NK-92 (cell line): ENCODE data around the gene MED27.

Experiments used
- DNase-seq: peaks from one replicate; lab custom pipeline; 2025; ENCODE audit not compliant: unreplicated experiment; lab: John Stamatoyannopoulos, UW

The MED27 gene

DNA sequence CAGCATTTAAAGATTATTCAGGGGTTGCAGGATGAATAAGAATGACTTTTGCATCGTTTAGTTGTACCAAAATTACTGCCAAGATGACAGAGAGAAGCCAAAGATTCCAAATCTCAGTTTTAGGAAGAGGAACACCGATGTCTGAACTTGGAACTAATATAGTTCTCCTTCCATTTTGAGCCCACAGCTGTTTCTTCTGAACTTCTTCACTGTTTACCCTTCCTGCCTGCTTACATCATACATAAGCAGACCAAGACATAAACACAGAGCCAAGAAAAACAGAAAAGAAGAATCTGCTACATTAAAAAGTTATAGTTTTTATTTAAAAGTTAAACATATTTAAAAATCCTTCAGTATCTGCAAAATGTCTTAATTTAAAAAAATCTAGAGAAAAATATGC lies 192.8 kb downstream of the MED27 start:
- DNase-seq: no peak

DNA sequence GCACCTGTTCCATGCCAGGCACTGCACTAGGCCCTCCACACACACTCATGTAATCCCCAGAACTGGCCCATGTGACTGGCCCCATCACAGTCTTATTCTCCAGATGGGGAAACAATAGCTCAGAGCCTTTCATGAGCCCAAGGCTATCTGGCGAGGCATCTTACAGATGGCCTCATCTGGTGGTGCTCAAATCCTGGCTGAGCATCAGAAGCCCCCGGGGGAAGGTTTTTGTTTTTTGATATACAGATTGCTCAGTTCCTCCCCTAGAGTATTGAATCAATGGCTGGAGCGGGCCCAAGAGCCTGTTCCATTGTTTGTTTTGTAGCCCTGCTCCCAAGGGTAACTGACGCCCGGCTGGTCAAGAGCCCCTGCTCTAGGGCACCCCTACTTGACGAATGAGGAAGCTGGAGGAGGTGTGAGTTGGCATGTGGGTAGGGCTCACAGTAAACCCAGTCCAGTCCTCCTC lies 194.5 kb downstream of the MED27 start:
- no peak for DNase-seq

DNA sequence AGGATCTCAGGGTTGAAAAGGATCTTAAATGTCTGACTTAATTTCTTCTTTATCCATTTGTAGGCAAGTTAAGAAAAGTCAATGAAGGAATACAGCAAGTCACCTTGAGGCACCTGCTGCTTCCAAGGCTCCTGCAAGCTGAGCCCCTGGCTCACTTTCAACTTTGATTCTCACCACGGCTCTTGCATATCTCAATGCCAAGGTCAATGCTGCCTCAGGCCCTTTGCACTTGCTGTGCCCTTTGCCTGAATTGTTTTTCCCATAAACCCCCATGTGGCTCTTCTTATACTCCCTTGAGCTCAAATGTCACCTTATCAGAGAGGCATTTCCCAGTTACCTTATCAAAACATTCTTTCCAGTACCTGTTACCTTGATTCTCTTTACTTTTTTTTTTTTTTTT lies 195.4 kb downstream of the MED27 start:
- DNase-seq: no peak

DNA sequence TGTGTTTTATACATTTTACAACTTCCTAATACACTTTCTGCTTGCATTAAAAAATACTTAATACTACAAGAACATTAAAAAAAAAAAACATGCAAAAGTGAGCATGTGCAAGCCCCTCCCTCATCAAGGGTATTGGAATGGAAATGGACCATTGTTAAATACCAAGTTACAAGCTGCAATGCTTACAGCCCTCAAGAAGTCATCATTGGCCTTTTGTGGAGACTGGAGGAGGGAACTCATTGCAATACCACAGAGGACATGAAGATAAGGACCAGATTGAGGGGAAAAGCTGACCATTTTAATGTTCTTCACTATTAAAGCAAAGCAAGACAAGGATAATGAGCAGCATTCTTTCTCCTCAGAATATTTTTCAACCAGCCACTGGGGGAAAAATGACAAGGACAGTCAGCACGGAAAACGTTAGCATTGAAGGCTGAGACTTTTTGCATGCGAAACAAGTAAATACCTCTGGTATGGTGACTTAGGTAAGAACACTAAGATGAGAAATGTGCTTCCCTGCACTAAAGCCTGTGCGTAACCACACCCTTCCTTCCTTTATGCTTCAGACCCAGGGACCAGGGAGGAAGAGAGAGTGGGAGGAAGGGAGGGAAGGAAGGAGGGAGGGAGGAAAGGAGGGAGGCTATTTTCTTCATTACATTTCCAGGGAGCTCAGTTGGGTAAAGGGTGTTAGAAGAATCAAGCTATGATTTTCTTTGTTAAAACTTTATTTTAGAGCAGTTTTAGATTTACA lies 198.7 kb downstream of the MED27 start:
- DNase-seq: no peak

DNA sequence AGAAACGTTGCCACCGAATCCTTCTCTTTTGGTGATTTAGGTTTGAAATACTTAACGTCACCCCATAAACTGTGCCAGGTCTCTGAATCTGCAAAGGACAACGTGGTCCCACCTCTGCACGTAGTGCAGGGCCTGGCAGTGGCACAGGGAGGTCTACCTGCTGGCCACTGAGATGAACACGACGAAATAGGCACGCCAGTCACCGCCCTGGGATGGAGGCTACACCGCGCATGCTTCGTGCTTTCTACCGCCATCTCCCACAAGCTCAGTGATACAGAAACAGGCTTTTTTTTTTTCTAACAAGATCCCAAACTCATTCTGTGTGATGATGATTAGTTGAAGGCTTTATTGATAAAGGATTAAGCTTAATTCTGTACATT lies 199.8 kb downstream of the MED27 start:
- no peak for DNase-seq

DNA sequence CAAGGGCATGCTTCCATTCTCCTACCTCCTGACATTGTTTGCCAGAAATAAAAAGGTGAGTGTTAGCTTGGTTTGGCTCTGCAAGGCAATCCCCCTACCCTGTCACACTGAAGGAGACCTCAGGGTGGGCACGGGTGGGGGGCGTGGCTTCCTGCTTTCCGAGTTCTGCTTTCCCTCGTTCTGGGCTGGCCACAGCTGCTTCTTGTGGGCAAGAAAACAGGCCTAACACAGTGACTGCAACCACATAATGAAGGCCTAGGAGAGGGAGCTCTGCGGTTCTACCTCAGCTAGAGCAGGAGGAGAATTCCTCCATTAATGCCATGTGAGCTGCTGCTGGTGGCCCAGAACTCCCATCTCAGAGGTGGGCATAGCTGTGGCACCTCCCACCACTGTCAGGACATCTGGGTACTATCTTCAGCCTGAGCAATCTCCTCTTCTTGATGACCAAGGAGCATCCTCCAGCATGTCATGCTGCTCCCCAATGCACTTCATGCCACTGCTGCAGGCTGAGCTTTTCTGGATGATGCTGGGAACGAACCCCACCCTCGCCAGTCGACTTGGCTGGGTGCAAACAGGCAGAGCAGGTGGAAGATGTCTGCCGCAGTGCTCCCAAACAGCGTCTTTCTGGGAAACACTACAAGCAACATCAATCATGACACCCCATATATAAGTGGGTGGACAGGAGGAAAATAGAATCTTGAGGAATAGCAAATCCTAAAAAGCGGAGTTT lies 200.3 kb downstream of the MED27 start:
- no peak for DNase-seq

DNA sequence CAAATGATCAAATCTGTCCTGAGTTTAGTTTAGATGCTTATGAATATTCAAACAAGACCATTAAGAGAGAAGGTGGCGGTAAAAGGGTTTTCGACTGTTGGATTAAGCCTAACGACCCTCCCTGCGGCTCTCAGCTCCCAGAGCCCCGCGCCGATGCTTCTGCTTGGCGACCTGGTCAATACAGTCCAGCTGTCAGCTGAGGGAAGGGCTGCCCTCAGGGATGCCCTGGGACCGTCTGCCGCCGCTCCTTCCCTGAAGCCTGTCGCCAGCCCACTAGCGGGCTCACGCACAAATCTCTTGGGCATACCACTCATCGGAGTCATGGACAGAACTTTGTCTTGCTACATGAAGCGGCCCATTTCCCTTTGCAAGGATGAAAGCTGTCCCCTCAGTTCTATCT lies 203.2 kb downstream of the MED27 start:
- DNase-seq: no peak

DNA sequence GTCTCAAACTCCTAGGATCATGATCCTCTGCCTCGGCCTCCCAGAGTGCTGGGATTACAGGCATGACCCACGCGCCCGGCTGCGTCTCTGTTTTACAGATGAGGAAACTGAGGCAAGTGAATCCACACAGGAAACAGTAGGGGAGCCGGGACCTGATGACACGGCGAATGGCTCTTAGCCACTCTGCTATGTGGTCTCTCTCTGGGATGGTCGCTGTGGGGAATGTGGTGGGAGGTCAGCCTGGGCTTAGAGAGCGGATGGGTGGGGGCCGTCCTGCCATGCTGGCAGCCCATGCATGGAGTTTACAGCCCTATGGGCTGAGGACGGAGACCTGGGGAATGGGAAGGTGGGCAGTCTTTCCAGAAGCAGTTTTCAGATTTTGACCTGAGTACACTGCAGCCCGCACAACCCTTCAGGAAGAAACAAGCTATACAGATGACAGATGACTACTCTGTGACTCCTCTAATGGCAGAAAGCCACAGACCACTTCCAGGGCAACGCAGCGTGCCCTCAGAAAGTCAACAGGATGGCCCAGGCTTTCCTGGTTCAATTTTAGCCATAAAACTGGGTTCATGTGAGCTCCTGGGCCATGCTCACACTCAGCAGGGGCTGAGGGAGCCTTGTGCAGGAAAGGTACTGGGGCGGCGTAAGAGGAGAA lies 203.7 kb downstream of the MED27 start:
- DNase-seq: no peak

DNA sequence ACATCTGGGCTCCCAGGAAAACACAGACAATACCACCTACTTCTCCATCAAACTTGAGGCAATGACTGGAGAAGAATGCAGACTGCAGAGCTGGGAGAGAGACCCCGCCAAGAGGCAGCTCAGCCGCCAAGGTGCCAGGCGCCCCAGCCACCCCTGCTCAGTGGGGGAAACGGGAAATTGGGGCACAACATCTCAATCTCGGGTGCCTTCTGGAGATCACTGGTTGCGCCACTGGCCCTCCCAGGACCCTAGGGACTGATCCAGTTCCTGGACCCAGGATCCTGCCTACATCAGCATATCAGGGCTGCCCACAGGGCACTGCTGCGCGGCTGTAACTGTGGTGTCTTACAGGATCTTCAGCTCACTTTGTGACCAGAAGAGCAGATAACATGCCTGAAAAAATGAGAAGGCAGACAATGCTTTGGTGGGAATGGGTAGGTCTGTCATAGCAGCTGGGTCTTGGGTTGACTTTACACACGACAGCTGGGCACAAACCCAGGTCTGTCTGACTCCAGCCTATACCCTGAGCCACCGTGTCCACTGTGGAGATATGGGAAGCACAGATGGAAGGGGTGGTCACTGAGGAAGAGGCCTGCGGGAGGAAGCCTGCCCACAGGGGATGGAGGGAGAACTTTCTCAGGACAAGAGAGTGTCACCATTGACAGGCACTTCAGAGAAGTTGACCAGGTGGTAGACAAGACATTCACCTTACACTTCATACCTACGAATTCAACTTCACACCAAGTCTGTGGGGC lies 204.6 kb downstream of the MED27 start:
- DNase-seq: no peak

DNA sequence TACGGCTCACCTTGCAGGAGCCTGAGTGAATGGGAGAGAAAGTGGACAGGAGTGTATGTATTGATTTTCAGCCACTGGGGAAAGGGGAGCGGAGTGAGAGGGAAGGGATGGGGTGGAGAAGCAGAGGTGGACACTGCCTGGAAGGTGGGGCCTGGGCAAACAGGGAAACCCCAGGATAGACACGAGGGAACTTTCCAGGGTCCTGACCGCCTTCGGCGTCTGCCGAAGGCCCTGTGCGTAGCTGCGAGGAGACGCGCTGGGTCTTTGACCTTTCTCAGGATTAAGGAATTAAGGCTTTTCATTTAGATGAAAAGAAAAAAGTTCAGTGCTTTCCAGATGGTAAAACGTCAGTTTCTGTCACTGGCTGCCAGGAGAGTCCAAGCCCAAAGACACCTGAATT lies 205.2 kb downstream of the MED27 start:
- no peak for DNase-seq

DNA sequence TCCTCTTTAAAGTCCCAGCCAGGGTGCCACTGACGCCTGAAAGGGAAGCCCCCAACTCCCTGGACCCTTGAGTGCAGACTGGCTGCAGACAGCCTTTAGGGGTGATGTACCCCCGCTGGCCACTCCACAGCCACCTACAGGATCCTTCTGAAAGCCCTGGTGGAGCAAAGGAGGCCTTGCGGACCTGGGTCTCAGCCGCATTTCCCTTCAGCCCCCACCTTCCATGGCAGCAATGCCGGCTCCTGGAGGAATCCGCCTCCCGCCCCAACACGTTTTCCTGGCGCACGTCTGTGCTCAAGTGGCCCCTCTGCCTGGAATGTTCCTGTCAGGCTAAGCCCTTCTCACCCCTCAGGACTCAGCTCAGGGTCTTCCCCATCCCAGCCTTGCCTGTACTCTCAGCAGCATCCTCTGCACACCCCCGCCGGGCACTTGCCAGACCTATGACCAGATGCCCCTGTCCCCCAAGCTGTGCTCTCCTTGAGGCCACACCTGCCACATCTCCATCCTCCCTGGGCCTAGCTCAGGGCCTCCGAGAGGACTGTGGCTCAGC lies 205.7 kb downstream of the MED27 start:
- DNase-seq: no peak

DNA sequence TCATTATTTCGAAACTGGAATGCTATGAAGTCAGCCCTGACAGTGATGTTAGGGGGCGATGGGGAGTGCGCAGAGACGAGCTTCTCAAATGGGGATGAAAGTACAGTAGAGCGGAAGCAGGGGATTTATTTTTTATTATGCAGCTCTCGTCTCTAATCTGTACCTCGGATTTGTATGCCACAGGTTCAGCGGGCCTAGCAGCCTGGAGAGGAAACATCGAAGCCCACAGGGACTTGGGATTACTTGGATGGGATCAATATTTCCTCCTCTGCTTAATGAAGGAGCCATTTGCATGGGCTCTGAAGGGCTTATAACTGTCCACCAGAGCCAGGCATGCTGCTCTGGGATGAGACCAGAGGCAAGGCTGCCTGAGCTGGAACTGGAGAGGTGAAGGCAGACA lies 206.3 kb downstream of the MED27 start:
- no peak for DNase-seq

DNA sequence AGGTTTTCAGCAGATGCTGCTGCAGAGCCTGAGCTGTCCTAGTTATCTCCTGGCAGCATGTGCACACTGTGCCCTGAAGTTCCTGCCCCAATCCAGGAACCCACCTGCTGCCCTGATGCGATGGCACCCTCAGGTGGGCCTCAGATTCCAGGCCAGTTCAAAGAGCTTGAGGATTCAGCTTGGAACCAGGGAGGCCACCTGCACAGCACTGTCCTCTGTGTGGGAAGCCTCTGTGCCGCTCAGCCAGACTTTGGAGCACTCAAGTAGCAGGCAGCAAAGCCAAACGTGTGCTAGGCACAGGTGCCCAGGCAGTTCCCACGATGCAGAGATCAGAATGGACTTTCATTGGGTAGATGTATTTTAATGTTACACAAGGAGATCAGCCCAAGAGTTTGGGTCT lies 207.0 kb downstream of the MED27 start:
- DNase-seq: no peak

DNA sequence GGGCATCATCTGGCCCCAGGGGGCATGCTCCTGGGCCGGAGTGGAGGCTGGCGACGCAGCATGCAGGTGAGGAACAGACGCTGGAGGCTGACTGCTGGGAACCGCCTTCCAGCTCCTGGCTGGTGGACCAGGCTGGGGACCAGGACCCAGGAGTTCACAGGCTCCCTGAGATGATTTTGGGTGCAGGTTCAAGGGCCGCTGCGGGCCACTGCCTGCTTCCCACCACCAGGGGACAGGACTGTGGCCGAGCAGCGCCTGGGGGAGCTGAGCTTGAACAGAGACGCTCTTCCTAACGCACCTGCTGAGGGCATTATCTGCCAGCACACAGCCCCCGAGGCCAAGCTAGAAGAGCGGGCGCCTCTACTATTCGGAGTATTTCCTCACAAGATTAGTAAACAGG lies 207.7 kb downstream of the MED27 start:
- DNase-seq: no peak

DNA sequence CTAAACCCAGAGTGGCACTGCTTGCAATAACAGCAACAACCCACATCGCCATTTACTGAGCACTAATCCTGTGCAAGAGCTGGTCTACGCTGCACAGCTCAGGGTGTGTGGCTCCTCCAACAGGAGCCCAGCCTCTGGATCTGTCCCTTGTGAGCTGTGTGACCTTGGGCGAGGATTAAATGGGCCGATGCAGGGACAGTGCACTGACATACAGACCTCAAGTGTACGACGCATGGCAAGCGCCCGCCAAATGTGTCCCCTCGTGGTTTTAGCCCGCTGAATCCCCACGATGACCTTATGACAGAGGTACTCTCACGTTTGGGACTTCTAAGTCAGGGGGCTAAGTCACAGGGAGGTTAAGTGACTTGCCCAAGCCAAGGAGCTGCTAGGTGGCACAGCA lies 209.5 kb downstream of the MED27 start:
- no peak for DNase-seq

DNA sequence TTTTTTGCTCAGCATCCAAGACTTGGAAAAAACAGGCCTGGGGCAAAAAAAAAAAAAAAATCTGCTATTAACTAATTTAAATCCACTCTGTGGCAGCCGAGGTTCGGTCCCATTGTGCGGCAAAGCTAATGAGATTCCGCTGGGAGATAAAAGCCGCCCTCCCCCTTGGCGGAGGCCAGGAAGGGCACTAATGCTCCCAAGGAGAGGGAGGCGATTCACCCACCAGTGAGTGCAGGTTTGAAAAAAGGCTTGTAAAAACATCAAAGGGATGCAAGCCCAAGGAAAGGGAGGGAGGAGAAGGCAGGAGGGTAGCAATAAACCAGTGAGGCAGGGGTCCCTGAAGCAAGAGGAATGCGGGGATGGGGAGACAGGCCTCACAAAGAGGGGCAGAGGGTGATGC lies 210.3 kb downstream of the MED27 start:
- DNase-seq: no peak

DNA sequence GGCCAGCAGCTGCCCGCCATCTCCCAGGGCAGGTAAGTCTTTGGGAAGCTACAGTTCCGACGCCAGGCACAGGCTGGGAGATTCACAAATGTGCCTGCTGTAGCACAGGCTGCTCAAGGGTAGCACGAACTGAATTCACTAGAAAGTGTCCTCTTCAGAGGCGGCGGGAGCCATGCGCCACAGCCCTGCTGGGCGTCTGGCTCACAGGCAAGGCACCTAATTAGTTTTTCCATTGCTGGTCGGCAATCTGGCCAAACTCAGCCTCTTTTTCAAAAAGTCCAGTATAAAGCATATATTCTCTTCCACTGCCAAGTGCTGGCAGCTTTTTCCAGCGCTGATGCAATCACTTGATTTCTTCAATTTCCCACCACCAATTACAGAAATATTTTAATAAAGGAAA lies 210.9 kb downstream of the MED27 start:
- DNase-seq: no peak

DNA sequence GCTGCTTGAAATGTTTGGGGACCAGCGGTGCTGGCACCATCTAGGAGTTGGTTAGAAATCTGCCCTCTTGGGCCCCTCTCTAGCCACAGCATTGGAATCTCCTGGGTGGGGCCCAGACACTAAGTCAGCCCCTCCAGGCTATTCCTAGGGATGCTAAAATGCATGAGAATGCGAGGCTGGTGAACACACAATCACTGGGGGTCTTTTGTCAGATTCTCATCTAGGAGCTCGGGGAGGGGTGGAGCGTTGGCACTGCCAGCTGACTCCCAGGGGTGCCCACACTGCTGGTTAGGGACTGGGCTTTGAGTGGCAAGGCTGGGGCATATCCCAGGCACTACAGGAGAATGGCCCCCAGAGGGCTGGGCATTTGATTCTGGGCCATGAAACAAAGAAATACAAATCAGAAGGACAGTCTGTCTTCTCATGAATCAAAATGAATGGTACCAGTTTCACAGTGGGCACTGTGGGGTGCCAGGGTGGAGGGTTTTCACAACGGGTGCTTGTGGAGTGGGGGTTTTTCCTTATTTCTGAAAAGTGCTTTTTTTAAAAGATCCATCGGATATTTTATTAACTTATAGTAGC lies 212.0 kb downstream of the MED27 start:
- DNase-seq: no peak

DNA sequence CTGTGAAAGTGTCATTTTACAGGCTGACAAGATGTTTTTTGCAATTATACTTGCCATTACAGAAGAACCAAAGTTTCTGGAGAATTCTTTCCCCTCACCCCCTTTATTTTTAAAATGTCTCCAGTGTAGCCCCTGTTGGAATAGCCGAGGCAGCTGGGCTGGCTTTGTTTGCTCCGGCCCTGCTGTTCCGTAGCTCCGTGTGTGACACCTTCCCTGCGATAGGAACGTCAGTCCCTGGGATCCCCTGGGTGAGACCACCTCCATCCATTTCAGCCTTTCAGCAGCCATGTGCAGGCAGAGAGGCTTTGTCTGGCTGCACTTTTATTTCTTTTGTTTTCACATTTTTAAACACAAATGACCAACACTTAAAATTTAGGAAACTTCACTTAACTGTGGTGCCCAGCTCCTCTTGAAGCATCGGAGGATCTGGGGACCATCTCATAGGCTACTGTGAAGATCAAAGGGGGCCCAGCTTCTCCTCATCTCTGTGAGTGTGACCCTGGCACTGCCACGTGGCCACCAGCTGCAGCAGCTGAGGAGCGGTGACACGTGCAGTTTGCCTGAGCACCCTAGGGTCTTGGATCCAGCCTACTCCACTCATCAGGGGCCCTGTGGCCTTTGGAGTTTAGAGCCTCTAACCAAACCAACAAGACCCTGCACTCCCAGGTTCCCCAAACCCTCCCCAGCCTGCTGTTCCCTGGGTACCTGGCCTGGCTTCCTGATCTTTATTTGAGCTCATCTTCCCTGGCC lies 214.0 kb downstream of the MED27 start:
- no peak for DNase-seq

DNA sequence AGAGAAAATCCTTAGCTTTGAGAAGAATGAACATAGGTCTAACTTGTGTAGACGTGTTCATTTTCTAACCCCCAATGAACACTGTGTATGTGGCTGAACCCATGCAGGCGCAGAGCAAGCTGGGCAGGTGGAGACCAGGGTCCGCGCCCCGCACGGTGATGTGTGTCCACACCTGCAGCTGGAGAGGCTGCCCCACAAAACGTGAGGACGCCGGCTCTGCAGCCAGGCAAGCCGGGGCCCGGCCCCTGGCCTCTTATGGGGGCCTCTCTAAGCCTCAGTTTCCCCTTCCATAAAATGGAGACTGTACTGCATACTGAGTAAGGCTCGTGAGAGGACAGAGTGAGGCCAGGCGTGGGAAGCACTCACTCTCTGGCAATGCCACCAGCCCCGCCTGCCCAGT lies 215.1 kb downstream of the MED27 start:
- DNase-seq: no peak
